A673 (cell line): ENCODE measurements around the gene MYO18A.

Source experiments
- CTCF ChIP-seq: fragments of 300-800, 200-600 bp; sonication (generic); conservative IDR thresholded peaks from 2 replicates; pipeline ENCODE4 v1.5.1; 2017; ENCODE audit warnings: low read depth, mild to moderate bottlenecking, antibody characterized with exemption, low read length, moderate library complexity, mixed read lengths
- EZH2 ChIP-seq: fragments of 200-600 bp; sonication (generic); IDR thresholded peaks from 2 replicates; pipeline ENCODE4 v1.6.1; 2017; ENCODE audit warnings: borderline replicate concordance, low read depth, mild to moderate bottlenecking, mixed read lengths, antibody characterized with exemption, low read length; ENCODE audit not compliant: poor library complexity, severe bottlenecking

GRCh38 chr17:29215717-29216116 is 35.5 kb upstream of the MYO18A start:
- TF ChIP-seq CTCF (no peak), EZH2 (no peak)
